Fibroblast of pulmonary artery (primary cell): Measurements from ENCODE around the gene ANTXR1.
A peak's percentile ranks its signal among the peaks of the same experiment; 100 is the strongest.
"Not testable (repeated sequence)": the region's sequence is repeated elsewhere in the genome, so short reads cannot be mapped to it uniquely, and the experiment has no call there.

Experiments
- DNase-seq: peaks from one replicate; pipeline ENCODE4 v3.0.0-alpha.2; 2010; ENCODE audit warnings: low read depth
- H3K4me3 ChIP-seq: replicated peaks from 2 replicates; pipeline ENCODE4 v1.5.1; 2011; ENCODE audit warnings: low read depth, mild to moderate bottlenecking, control low read depth, low read length, moderate library complexity
- CTCF ChIP-seq: IDR thresholded peaks from 2 replicates; pipeline ENCODE4 v1.5.1; 2011; ENCODE audit warnings: mild to moderate bottlenecking, control low read depth, low read length, inconsistent platforms; ENCODE audit errors: missing control alignments

ANTXR1 gene

GRCh38 chr2:69222953-69223658 lies 210.1 kb downstream of the ANTXR1 start:
- DNase-seq, result peak; percentile 89
- no peak for TF ChIP-seq CTCF
- no peak overlapping the region for H3K4me3 ChIP-seq

- no peak overlapping the region for H3K4me3 ChIP-seq
- no peak for TF ChIP-seq CTCF
- no peak for DNase-seq
Measured at GRCh38 chr2:69223759-69224511, 211.0 kb downstream of the ANTXR1 start.

GRCh38 chr2:69224512-69224837 lies 211.5 kb downstream of the ANTXR1 start:
- H3K4me3 ChIP-seq, result no peak overlapping the region
- TF ChIP-seq CTCF, result no peak
- peak; percentile 44 for DNase-seq

- TF ChIP-seq CTCF, result no peak
- no peak overlapping the region for H3K4me3 ChIP-seq
- DNase-seq, result no peak
Measured at GRCh38 chr2:69225933-69226332, 213.0 kb downstream of the ANTXR1 start.

- no peak overlapping the region for H3K4me3 ChIP-seq
- no peak for DNase-seq
- no peak for TF ChIP-seq CTCF
Measured at GRCh38 chr2:69226903-69227302, 213.9 kb downstream of the ANTXR1 start.

- DNase-seq, result no peak
- TF ChIP-seq CTCF, result no peak
- no peak overlapping the region for H3K4me3 ChIP-seq
Measured at GRCh38 chr2:69227716-69228115, 214.7 kb downstream of the ANTXR1 start.

GRCh38 chr2:69230946-69231345 lies 218.0 kb downstream of the ANTXR1 start:
- not testable (repeated sequence) for H3K4me3 ChIP-seq

More at GRCh38 chr2:69230946-69231345, 218.0 kb downstream of the ANTXR1 start:
- DNase-seq, result not testable (repeated sequence)
